HG02973 (cell line): ENCODE measurements around the gene CTNS.

ENCODE experiments used
- ATAC-seq: cut with Tn5 transposase; IDR thresholded peaks from one replicate; pipeline ENCODE4 v1.9.1; 2021; ENCODE audit warnings: moderate library complexity; ENCODE audit not compliant: unreplicated experiment

Gene CTNS

DNA sequence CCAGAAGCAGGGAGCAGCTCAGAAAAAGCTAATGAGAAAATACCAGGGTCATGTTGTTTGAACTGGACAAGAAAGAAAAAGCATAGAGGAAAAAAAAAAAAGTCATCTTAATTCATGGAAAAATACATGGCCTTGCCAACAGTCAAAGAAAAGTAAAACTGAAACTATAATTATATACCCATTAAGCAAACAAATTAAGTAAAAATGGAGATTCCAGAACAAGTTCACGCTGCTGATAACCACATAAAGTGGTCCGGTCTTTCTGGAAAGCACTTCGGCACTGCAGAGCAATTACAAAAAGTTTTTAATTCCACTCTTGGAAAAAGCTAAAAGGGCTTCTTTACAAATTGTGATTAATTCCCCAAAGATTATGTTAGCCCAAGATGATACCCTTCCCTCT lies 71.8 kb downstream of the CTNS start:
- no peak for ATAC-seq

DNA sequence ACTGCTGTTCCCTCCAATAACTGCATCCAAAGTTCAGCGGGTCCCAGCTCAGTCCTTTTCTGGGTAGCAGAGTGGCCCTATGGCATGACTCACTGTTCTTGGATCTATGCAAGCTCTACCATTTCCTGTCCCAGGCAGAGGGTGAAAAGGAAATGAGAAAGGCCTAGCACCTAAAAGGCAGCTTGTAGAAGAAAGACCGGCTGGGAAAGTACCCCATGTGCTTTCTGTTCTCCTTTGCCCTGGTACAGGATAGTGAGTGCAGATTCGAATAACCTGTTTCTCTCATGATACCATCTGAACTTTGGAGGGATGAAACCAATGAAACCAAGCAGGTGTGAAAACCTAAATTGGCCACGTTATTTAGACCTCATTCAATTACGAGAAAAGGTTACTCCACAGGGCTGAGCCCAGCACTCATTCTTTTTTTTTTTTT lies 74.4 kb downstream of the CTNS start:
- peak; percentile 87 for ATAC-seq
